NCI-H2029 (cell line): Measurements from ENCODE around the gene CLIC1.

Experiments used
- DNase-seq: peaks from one replicate; lab custom pipeline; 2025; lab: John Stamatoyannopoulos, UW

CLIC1 gene

DNA sequence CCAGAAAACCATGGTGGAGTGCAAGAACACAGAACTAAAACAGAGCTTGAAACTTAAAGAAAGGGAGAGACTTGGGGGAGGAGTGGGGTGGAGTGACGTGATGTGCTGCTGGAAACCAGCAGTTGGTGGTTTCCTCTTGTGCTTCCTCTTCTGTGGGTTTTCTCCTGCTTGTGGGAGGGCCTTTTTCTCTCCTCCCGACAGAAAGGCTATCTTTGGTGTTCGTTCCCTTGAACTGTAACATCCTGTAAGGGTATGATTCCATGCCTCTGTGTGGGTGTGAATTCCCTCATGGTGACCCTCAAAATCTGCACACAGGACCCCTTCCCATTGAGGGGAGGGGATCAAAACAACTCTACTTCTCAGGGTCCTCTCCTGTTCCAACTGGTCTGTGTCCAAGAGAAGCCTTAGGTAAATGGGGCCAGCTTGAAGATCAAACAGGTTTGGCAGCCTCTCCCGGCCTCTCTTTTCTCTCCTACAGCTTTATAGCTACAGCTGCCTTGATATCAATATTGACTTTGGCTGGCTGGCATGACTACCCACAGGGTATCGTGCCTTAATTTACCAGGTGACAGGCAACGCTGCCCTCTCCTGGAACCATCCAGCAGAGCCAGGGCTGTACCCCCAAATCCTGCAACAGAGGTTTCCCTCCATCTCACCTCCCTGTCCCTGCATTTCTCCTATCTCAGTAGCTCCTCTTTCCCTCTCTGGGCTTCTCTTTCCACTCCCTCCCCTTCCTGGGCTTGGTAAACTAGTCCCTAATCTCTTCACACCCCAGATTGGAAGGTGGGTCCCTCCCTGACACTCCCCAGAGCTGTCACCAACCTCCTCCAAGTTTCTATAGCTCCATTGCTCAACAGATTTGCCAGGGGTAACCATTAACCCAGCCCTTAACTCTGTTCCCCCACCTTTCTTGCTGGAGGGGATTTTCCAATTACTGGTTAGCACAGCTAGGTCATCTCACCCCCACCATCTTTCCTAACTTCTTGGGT is 2.0 kb upstream of the CLIC1 start:
- DNase-seq = peak; percentile 96

DNA sequence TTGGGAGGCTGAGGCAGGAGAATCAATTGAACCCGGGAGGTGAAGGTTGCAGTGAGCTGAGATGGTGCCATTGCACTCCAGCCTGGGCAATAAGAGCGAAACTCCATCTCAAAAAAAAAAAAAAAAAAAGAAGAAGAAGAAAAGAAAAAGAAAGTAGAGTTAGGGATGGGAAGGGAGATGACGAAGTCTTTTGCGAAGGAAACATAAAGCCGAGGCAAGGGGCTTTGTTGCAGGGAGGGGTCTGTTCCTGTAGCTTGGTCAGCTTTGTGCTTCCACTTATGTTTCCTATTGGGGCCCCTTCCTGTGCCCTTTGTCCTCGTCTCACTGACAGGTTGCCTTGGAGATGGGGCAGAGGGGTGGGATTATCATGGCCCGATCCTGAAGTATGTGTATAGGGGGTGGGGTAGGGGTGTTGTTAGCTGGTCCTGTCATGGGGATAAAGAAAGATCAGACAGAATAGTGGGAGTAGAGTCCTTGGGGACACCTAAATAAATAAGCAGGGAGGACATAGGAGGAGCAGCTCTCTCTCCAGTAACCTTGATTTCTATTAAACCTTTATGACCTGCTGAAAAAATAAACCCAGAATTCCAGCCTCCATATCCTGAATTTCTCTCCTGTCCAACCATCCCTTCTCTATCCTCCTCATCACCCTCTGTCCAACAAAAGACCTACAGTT is 1.1 kb upstream of the CLIC1 start:
- peak; percentile 51 for DNase-seq

DNA sequence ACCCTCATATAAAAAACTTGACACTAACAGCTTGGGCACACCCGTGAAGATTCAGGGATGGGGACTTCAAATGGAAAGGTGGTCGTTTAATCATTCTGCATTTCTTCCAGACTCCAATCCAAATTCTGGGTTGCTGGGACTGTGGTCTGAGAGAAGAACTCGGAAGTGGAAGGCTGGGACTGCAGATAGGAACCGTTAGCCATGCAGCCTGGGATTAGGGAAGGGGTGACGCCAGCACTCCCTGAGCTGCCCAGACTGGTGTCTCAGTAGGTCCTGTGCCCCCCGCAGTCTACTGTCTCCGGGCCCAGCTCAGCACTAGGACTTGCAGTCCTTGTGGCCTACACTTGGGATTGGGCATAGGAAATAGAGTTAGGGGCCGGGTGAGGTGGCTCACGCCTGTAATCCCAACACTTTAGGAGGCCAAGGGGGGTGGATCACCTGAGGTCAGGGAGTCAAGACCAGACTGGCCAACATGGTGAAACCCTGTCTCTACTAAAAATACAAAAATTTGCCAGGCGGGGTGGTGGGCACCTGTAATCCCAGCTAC is 511 bp upstream of the CLIC1 start:
- no peak for DNase-seq

DNA sequence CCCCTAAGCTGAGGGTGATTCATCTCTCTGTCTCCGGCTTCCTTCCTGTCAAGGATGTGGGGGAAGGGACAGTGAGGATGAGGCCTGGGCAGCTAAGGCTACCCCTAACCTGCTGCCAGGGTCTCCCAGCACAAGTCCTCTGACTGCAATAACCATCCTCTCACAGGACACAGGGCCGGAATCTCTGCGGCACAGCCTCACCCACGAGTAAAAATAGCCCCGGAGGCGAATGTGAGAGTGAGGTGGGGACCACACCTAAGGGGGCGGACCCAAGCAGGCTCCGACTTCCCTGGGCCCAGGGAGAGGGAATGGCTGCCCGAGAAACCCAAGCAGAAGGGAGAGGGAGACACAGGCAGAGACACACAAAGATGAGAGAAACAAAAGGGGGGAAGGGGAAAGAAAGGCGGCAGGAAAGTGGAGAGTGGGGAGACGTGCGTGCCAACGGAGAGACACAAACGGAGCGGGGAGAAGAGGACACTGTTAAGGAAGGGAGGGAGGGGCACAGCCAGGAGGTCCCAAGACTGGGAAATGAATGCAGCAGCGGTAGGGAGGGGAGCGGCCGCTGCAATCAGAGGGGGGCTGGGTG is 1.4 kb downstream of the CLIC1 start:
- peak; percentile 18 for DNase-seq

DNA sequence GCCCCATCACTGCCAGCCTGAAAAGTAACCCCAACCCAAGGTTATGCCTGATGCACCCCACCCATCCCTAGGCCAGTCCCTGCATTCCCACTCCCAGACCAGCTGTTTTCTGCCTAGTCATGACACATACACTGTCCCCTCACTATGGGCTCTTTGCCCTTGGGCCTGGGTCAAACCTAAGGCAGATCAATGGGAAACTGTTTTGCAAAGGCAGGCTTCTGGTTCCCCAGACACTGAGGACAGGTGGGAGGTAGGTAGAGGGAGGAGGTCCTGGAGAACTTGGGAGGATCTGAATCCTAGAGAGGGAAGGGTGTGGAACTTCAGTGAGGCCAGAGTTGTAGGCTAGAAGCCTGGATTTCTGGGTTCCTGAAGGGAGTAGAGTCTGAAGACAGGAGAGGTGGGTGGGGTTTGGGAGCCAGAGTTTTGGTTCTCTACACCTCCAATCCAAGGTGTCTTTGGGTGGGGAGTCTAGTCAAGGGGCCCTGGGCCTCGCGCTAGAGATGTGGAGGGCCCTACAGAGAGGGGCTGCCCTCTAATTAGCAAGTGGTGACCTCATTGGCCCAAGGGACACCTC is 2.0 kb downstream of the CLIC1 start:
- no peak for DNase-seq

DNA sequence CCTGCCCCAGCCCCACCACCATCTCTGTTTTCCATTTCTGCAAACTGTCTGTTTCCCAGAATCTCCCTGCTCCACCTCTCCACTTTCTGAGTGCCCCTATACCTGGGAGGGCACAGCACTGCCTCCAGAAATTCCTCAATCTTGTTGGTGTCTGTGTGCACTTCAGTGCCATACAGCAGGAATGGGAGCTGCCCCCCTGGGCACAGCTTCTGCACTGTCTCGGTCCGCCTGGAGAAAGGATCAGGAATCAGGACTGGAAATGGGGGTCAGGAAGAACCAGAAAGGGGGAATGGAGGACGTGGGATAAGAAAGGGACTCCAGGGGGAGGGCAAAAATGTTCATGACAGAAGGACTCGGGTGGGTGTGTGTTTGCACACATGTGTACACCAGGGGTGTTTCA is 2.6 kb downstream of the CLIC1 start:
- no peak for DNase-seq

DNA sequence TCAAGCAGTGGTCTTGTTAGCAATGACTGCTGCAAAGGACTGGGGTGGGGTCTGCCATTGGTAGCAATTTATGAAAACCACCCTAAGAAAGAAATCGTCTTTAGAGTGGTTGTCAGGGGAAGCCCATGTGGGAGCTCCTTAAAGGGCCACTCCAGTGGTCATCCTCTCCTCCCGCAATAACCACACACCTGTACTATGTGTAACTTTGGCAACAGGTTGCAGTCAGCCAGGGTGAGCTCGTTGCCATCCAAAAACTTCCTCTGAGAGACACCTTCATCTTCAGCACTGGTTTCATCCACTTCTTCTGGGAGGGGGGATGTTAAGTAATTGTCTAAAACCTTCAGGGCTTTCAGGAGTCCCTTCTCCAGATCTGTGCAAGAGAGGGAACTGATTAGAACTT is 4.3 kb downstream of the CLIC1 start:
- DNase-seq = no peak

DNA sequence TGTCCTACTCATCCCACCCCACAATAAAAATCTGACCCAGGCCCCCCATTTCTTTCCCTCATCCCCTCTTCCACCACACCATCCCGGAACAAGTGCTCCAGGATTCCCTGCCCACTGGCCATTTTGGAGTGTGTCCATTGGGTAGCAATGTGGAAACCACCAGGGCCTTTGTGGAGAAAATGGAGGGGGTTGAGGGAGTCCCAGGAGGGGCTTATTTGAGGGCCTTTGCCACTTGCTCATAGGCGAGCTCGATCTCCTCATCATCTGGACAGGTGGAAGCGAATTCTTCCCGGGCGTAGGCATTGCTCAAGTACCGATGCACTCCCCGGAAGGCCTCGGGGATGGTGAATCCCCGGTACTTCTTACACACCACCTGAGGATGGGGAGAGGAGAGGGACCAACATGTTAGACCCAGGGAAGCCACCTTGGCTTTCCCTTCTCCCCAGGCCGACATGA is 5.7 kb downstream of the CLIC1 start:
- DNase-seq = no peak

DNA sequence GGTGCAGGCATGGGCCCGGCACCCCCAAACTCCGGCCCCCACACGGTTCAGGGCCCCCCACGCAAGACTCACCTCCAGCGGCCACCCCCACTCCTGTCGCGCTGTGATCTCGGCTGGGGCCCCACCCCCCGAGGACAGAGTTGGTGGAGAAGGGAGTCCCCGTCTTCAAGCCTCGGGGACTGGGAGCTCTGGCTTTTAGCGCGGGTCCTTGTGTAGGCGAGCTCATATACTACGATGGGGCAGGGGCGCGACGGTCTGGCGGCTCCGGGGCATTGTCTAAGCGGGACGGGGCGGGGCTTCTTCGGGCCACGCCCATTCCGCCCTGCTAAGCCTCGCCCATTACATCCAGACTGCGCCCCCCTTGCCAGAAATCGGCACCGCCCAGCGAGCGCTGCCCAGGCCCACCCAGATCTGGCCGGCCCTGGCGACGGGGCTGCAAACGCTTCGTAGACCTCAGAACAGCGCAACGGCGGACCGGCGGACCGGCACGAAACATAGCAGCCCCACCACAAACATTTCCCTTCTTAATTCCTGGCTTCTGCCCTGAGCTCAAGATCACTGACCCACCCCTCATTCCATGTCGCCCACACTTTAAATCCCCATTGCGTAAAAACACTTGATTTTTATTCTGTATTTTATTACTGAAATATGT is 6.2 kb downstream of the CLIC1 start:
- peak; percentile 51 for DNase-seq

DNA sequence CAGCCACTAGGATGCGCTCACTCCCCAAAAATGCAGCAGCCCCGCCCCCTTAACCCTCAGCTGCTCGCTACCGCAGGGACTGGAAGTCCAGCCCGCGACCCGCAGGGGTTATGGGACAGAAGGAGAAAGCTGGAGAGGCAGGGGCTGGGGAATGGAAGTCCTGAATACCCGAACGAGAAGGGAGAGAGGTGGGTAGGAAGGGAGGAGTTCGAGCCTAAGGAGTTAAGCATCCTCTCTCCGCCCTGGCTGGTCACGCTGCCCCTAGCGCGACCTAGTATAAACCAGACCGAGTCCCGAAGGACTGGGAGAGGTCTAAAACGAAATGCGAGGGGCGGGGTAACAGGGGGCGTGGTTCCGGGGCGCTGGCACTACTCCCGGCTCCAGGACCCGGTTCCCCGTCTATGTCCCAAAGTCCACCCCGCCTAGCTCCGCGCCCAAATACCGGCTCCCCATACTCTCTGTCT is 6.8 kb downstream of the CLIC1 start:
- DNase-seq = peak; percentile 78

DNA sequence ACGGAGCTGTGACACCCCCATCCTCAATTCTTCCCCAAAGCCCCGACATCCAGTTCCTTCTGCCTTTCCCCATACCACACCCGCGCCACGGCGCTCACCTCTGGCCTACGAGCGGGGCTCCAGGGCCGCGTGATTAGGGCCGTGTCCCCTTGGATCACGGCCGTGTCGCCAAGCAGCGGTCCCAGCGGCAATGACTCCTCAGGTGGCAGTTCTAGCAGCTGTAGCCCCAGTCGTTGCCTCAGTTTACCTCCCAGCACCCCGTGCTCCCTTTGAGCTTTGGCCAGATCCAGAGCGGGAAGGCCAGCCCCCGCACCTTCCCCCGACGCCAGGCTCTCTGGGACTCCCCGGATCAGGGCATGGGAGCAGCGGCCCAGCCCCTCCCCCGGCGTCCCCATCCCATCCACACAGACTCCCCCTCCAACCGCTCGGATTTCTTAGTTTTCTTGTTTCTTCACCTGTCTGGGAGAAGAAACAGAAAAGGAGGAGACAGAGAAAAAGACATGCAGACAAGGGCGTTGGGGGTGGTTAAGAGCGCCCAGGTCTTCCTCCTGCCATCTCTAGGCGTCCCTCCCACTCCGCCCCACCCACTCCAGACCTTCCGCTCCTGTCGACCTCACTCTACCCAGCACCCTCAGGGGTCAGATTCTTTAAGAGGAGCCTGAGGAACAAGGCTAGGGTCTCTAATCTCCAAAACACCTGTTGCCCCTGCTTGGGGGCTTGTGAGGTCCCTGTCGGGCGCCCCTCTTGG is 7.4 kb downstream of the CLIC1 start, which contains the start of gene DDAH2:
Gene DDAH2 (minus strand): TSS at position 533 of the 748 bp plus-strand sequence. CDS start 138 bp downstream, at position 395.
- no peak for DNase-seq

DNA sequence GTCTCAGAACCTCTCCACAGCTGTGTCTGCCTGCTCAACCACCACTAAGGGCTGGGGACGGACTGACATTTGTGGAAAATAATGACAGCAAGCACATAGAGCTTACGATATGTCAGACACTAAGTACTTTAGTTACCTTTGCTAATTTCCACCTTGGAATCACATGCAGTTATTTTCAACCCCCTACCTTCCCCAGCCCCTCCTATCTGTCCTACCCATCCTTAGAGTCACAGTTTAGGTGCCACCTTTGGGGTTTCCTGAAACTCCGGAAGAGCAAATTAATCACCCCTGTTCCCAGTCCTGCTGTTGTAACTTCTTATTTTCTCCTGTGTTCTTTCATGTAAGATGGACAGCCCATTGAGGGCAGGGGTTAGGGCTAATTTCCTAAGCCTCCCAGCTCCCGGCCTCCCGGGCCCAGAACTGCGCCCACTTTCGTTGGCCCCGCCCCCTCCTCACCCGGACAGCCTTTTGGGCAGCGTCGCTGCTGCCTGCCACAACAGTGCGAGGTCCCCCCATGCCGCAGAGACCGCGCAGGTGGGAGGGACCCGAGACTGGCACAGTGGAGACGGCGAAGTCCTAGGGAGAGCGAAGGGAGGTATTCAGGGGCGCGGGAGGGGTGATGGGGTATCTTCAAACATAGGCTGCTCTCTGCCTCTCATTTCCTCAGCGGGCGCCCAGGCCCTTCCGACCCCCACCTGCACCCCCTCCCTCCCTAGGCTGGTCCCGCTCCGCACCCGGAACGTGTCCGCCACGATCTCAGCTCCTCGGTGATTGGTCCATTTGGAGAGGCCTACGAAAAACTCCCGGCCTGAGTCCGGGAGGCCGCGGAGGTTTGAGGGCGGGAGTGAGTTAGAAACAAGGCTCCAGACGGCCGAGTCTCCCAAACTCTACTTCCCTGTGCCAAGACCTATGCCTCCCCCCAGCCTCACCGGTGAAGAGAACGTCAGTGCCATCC is 8.3 kb downstream of the CLIC1 start:
- no peak for DNase-seq

DNA sequence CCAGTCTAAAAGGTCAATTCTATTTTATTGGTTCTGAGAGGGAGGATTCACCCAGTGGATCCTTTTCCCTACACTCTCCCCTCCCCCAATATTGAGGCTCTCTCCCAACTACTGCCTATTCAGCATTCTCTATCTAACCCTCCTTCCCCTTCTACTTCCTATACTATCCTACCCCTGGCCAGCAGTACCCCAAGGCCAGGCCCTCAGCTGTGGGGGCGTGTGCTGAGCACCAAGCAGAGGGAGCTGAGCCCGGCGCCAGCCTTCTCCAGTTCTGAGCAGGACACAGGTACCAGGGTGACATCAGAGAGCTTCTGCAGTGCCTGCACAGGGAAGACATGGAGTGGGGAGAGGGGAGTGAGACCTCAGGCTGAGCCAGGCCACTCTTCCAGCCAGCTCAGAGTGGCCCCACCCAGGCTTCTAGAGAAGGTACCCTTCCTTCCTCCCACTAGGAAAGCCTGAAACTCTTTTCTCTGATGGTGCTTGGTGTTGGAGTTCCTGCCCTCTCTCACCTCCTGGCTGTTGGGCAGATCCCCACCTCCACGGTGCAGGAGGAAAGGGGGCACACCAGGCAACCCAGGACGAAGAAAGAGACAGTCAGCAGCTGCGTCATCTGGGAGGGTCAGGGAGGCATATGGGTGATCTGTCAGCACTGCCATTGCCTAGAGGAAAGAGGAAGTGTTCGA is 9.2 kb downstream of the CLIC1 start:
- no peak for DNase-seq

DNA sequence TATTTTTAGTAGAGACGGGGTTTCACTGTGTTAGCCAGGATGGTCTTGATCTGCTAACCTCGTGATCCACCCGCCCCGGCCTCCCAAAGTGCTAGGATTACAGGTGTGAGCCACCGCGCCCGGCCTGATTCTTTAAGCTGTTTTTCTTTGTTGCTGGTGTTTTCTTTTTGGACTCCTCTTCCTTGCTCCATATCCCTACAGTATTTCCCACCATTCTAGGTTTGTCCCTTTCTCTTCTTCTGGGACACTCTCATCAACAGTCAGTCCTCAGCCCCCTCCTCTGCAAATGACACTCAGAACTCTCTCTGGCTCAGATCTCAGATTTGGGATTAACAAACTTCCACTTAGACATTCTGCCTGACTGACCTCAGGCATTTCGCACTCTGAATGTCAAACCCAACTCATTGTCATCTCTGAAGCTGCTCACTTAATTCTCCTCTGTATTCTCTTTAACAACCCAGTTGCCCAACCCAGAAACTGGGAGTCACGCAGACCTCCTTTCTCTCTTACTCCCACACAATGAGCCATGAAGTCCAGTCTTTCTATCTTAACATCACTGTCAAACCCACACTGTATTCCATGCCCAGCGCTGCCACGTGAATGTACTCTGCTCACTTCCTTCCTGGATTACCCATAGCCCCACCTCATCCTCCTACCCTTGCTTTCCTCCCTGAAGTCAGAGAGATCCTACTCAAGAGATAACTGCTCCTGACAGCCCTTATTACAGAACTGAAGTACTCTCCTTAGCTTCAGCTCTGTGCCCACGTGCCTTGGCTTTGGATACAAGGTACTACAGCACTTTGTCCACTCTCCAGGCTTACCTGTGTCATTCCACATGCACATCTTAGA is 10.6 kb downstream of the CLIC1 start:
- no peak for DNase-seq

DNA sequence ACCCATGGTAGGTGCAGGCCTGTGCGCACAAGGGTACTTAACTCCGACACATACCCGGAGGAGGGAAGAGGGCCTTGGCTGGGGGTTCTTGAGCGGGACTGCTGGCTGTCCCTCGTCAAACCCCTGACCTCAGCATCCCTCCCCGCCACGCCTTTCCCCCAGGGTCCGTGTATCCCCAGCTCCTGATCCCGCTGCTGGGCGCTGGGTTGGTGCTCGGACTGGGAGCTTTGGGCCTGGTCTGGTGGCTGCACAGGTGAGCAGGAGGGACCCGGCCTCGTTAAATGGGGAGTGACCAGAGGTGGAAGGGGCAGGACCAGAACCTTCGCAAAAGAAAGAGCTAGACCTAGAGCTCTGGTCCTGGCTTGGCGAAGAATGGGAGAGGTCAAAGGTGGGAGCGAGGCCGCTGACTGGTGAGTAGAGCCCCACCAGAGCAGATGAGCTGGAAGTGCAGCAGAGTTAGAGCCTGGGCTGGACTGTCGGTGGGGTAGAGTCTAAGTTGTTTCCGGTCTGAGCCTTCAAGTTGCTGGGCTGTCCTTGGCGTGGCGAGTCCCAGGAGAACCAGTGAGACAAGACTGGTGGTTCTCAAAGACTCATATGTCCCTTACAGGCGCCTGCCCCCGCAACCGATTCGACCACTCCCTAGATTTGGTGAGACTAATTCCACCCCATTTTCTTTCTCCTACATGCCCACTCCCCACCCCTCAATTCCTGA is 12.2 kb downstream of the CLIC1 start:
- no peak for DNase-seq

DNA sequence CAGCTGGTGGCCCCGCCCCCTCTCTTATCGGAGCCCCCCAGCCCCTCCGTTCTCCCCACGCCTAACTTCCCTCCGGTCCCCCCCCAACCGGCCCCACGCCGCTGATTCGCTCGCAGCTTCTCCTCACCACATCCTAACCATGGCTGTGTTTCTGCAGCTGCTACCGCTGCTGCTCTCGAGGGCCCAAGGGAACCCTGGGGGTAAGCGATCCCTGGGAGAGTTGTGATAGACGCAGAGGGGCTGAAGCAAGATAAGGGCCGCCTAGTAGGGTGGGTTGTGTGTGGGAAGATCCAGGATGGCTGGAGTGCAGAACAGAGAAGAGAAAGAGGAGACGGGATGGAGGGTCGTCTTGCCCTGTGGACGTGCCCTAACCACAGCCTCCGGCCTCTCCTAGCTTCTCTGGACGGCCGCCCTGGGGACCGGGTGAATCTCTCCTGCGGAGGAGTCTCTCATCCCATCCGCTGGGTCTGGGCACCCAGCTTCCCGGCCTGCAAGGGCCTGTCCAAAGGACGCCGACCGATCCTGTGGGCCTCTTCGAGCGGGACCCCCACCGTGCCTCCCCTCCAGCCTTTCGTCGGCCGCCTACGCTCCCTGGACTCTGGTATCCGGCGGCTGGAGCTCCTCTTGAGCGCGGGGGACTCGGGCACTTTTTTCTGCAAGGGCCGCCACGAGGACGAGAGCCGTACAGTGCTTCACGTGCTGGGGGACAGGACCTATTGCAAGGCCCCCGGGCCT is 12.9 kb downstream of the CLIC1 start, which contains the start of gene MPIG6B:
Gene MPIG6B (plus strand): TSS at position 129 of the 735 bp plus-strand sequence. CDS start 11 bp downstream, at position 140.
- DNase-seq = no peak
